Bronchial smooth muscle cell (primary cell): Measurements from ENCODE around the gene DEF6. TPM values are rescaled to one million over a fixed set of nuclear protein-coding genes. Genes with fewer than 3 reads are reported as not detected.

Experiments used
- total RNA-seq: library from RNA; depleted of rRNA; stranded (reverse); fragments of >200 nt; gene quantifications from 2 replicates; pipeline ENCODE4 v1.2.1, GENCODE V29; 2014

DEF6 gene
- 1.5 and 4.4 TPM in 2 replicates for total RNA-seq

GRCh38 chr6:35297601-35298481 lies at the start of gene DEF6:
Gene DEF6 (plus strand): TSS chr6:35297818. CDS start chr6:35297857, 39 bp downstream.

DNA sequence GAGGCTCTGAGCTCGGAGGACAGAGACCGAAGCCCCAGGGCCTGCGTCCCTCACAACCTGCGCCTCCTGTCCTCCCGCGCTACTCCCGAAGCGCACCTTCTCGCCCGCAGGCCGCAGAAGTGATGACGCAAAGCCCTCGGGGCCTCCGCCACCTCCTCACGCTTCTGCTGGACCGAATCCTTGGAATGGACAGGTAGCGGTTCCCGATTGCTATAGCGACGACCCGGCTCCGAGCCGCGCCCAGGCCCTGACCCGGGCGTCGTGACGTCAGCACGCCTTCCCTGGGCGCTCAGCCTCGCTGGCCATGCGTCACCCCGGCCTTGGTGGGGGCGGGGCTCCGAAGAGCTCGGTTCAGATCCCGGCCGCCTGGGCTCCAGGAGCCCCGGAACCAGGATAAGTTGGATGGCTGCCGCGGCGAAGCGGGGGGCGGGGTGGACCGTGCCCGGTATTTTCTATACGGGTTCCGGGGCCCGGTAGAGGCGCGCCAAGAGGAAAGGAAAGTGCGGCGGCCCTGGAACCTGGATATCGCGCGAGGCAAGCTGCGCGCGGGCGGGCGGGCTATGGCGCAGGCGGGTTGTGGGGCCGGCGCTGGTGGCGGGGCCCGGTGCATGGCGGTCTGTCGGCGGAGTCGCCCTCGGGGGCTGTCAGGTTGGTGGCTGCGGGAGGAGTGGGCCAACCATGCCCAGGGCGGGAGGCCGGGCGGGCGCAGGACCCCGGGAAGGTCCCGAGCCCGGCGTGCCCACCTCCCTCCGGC lies 38.2 kb upstream of the DEF6 start, which contains the start of gene ZNF76:
ZNF76 (plus strand) TSS at position 542 of the 754 bp plus-strand sequence. CDS start 21,417 bp downstream, outside the sequence.

DNA sequence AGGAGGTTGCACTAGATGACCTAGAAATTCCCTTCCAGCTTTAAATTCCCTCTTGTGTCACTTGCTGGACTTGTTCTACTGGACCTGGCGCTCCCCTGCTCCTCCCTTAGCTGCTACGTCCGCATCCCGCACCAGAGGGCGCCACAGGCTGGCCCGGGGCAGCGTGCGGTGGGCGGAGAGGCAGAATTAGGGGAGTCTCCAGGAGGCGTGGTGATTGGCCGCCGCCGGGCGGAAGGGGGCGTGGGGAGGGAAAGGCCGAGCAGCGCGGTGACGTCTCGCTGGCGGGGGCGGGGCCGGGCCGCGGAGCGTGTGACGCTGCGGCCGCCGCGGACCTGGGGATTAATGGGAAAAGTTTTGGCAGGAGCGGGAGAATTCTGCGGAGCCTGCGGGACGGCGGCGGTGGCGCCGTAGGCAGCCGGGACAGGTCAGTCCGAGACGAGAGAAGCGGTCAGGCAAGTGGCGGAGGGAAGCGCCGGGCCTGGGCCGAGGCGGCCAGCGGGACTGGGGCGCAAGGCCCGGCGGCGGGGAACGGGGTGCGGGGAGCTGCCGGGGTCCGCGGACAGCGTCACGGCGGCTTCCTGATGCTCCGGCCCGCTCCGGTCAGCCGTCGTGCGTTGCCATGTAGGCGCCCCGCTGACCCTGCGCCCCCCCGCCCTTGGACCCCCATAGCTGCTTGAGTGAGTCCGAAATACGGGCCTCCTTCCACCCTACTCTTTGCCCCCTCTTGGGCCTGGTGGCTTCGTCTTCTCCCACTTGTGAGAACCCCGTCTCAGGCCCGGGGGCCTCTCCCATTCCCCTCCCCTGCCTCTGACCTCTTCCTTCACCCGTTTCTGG lies 44.9 kb downstream of the DEF6 start, which contains the start of gene PPARD:
PPARD (plus strand) TSS at position 301 of the 834 bp plus-strand sequence. CDS start 68,530 bp downstream, outside the sequence.

Other genes starting within 250 kb of the DEF6 start
- gene TCP11, start 156.5 kb upstream of the DEF6 start, total RNA-seq = 0.16 TPM in 1 of 2 replicates, not detected in the other
- 2.4 and 2.8 TPM in 2 replicates for gene SCUBE3, start 83.9 kb upstream of the DEF6 start, total RNA-seq
- 17.6 and 18.3 TPM in 2 replicates for gene ZNF76, start 38.1 kb upstream of the DEF6 start, total RNA-seq
- gene PPARD, start 44.7 kb downstream of the DEF6 start, total RNA-seq = 5.2 and 5.8 TPM in 2 replicates
- 3.1 and 3.8 TPM in 2 replicates for gene FANCE, start 154.5 kb downstream of the DEF6 start, total RNA-seq
- 1,998 and 2,423 TPM in 2 replicates for gene RPL10A, start 170.6 kb downstream of the DEF6 start, total RNA-seq
- gene TEAD3, start 199.3 kb downstream of the DEF6 start, total RNA-seq = 3.8 TPM in 2 replicates
- not detected in 2 replicates for gene TULP1, start 215.1 kb downstream of the DEF6 start, total RNA-seq